Endothelial cell of umbilical vein (primary cell): ENCODE data around the gene TSPAN17. TPM values are rescaled to one million over a fixed set of nuclear protein-coding genes. Genes with fewer than 3 reads are reported as not detected.

Experiments
- BruUV-seq: library from RNA; stranded (reverse); fragments of 400-500 nt; replicated peaks from 2 replicates; lab custom pipeline; 2021; lab: Mats Ljungman, UMichigan
- CTCF ChIA-PET: fragments of 300-600, 350-600 bp; sonication (Branson Sonifier 250); formaldehyde crosslinking; loops from one replicate; lab custom pipeline; 2021; ENCODE audit warnings: antibody characterized with exemption, inconsistent platforms; lab: Charles Lee
- POLR2A ChIA-PET: fragments of 300-600, 350-600 bp; sonication (Branson Sonifier 250); formaldehyde crosslinking; loops from one replicate; lab custom pipeline; 2021; ENCODE audit warnings: antibody characterized with exemption, inconsistent platforms; lab: Charles Lee
- DNase-seq: peaks from one replicate; pipeline ENCODE4 v3.0.0-alpha.2; 2011; ENCODE audit warnings: low read depth, low spot score
- FAIRE-seq: peaks from 2 replicates; lab custom pipeline; 2011; peaks lifted over from hg19 to GRCh38; lab: Jason Lieb, UNC
- H2AFZ ChIP-seq: 2 replicates; pipeline ENCODE4 v1.6.0; 2012; ENCODE audit warnings: low read depth, low read length, control low read depth, inconsistent platforms
- H3K27ac ChIP-seq: 2 replicates; pipeline ENCODE4 v1.5.1; 2011; ENCODE audit warnings: low read depth, mild to moderate bottlenecking, control low read depth, low read length, moderate library complexity; ENCODE audit not compliant: insufficient read depth
- H3K27me3 ChIP-seq, 2 experiments: 2 replicates each; pipeline versions ENCODE4 v1.6.0 to v1.6.1; 2011; ENCODE audit warnings: low read length in 2 of 2, mixed read lengths in 1 of 2; ENCODE audit not compliant: control insufficient read depth in 2 of 2, insufficient read depth in 2 of 2
- H3K36me3 ChIP-seq, 2 experiments: 2 replicates in 1 of 2; 3 replicates in 1 of 2; pipeline ENCODE4 v1.5.1; 2011; ENCODE audit warnings: low read length in 2 of 2, mild to moderate bottlenecking in 1 of 2, moderate library complexity in 1 of 2; ENCODE audit not compliant: control insufficient read depth in 2 of 2, insufficient read depth in 2 of 2; ENCODE audit errors: extremely low read depth in 1 of 2
- H3K4me1 ChIP-seq: 3 replicates; pipeline ENCODE4 v1.5.1; 2011; ENCODE audit warnings: mild to moderate bottlenecking, low read length; ENCODE audit not compliant: control insufficient read depth, insufficient read depth; ENCODE audit errors: extremely low read depth
- H3K4me2 ChIP-seq: 2 replicates; pipeline ENCODE4 v1.6.1; 2011; ENCODE audit warnings: low read length, control low read depth, mixed read lengths; ENCODE audit not compliant: insufficient read depth
- H3K4me3 ChIP-seq, 3 experiments: fragments of 200-600 bp in 1 of 3; sonication (generic), shearing (Covaris generic) in 1 of 3; replicated peaks in 1 of 3; 2 replicates each; pipeline ENCODE4 v1.5.1; 2011 to 2016; ENCODE audit warnings: control low read depth in 3 of 3, low read length in 3 of 3, mild to moderate bottlenecking in 2 of 3, inconsistent platforms in 1 of 3, low read depth in 1 of 3, moderate library complexity in 1 of 3; ENCODE audit not compliant: insufficient read depth in 1 of 3
- H3K79me2 ChIP-seq: 2 replicates; pipeline ENCODE4 v1.6.0; 2012; ENCODE audit warnings: low read length, inconsistent platforms; ENCODE audit not compliant: control insufficient read depth, insufficient read depth
- H3K9ac ChIP-seq: replicated peaks from 2 replicates; pipeline ENCODE3; 2011; ENCODE audit warnings: low read length, control low read depth; ENCODE audit not compliant: insufficient read depth; ENCODE audit errors: extremely low read depth
- H3K9me1 ChIP-seq: replicated peaks from 3 replicates; pipeline ENCODE4 v1.6.0; 2011; ENCODE audit warnings: mild to moderate bottlenecking, low read length; ENCODE audit not compliant: control insufficient read depth, insufficient read depth; ENCODE audit errors: extremely low read depth
- H3K9me3 ChIP-seq: replicated peaks from 2 replicates; pipeline ENCODE4 v1.5.1; 2012; ENCODE audit warnings: low read length, inconsistent platforms; ENCODE audit not compliant: control insufficient read depth, insufficient read depth
- H4K20me1 ChIP-seq: replicated peaks from 2 replicates; pipeline ENCODE3; 2011; ENCODE audit warnings: mild to moderate bottlenecking, low read length; ENCODE audit not compliant: control insufficient read depth, insufficient read depth; ENCODE audit errors: extremely low read depth
- EZH2 ChIP-seq: IDR thresholded peaks from 2 replicates; pipeline ENCODE4 v1.6.1; 2012; ENCODE audit warnings: borderline replicate concordance, low read depth, mild to moderate bottlenecking, moderate library complexity, low read length, inconsistent platforms; ENCODE audit not compliant: severe bottlenecking
- GATA2 ChIP-seq: IDR thresholded peaks from 2 replicates; pipeline ENCODE4 v1.7.0; 2011; ENCODE audit warnings: low read depth, mild to moderate bottlenecking, moderate library complexity, mixed read lengths, low read length; ENCODE audit not compliant: insufficient read length, insufficient read depth
- JUN ChIP-seq: IDR thresholded peaks from 2 replicates; pipeline ENCODE4 v1.6.1; 2011; ENCODE audit warnings: borderline replicate concordance, low read depth; ENCODE audit not compliant: insufficient read length, insufficient read depth
- MYC ChIP-seq: IDR thresholded peaks from one replicate; pipeline ENCODE4 v1.6.1; 2011; ENCODE audit warnings: mild to moderate bottlenecking, low read depth, low read length
- POLR2A ChIP-seq: IDR thresholded peaks from 2 replicates; pipeline ENCODE4 v1.6.1; 2012; ENCODE audit warnings: low read depth, mild to moderate bottlenecking, control low read depth, low read length
- POLR2AphosphoS5 ChIP-seq: IDR thresholded peaks from 2 replicates; pipeline ENCODE4 v1.6.1; 2012; ENCODE audit warnings: low read depth, mild to moderate bottlenecking, control low read depth, low read length, moderate library complexity; ENCODE audit not compliant: insufficient read depth
- dilution Hi-C: fragments of 300-500 bp; cut with MboI; formaldehyde crosslinking; loops from one replicate; pipeline ENCODE4 v1.15.0; 2019; ENCODE audit warnings: low sequenced_read_pairs; ENCODE audit not compliant: extremely low pct_ligation_motif_present
- intact Hi-C: fragments of 100-400 bp; cut with micrococcal nuclease; formaldehyde crosslinking; loops from one replicate; pipeline ENCODE4 v1.10.0; 2022
- polyA plus RNA-seq, 4 experiments: library from polyadenylated mRNA; depleted of rRNA in 3 of 4; stranded (reverse) in 3 of 4; unstranded in 1 of 4; fragments of >200 nt; gene quantifications; 2 replicates each; pipeline versions ENCODE4 v1.2.1 to v1.2.3, GENCODE V29; 2011 to 2012; ENCODE audit warnings: missing spikeins in 1 of 4
- total RNA-seq: library from RNA; stranded (reverse); gene quantifications from 2 replicates; pipeline ENCODE4 v1.2.3, GENCODE V29; 2021

The TSPAN17 gene
- total and polyA plus RNA-seq, 2 donors (not counting 3 experiments of a cell fraction or from before 2014, with no cell fraction given), result 55.9 to 73.3 TPM

GRCh38 chr5:176702671-176703641 is 55.7 kb downstream of the TSPAN17 start:
- DNase-seq (no peak), FAIRE-seq (no peak)
- H3K9me3 ChIP-seq, result no peaks in the 10 kb centered on the region
- no peaks in the 10 kb centered on the region for H3K9me1 ChIP-seq
- dilution Hi-C loops (no loop called here), intact Hi-C loops (no loop called here)
- CTCF ChIA-PET, result interaction anchor here (0.9 kb wide), 1 partner anchor 37 kb away, joined by 3 read pairs; no protein-coding TSS in a partner anchor
- no peak overlapping the region for H3K9ac ChIP-seq
- no peaks in the 10 kb centered on the region for H3K36me3 ChIP-seq
- no peak overlapping the region for H3K4me3 ChIP-seq
- H3K27ac ChIP-seq, result no peak overlapping the region
- TF ChIP-seq GATA2 (no peak), JUN (no peak), POLR2AphosphoS5 (no peak), MYC (no peak), POLR2A (no peak)
- no peak overlapping the region for H2AFZ ChIP-seq
- no peaks in the 10 kb centered on the region for H4K20me1 ChIP-seq
- H3K4me2 ChIP-seq, result no peak overlapping the region
- BruUV-seq, result no TSS peak
- POLR2A ChIA-PET, result no interaction called here
- H3K4me1 ChIP-seq, result no peaks in the 10 kb centered on the region
- peaks cover 7% of the 10 kb centered on the region in 2 experiments for H3K27me3 ChIP-seq
- H3K79me2 ChIP-seq, result no peaks in the 10 kb centered on the region

DNA sequence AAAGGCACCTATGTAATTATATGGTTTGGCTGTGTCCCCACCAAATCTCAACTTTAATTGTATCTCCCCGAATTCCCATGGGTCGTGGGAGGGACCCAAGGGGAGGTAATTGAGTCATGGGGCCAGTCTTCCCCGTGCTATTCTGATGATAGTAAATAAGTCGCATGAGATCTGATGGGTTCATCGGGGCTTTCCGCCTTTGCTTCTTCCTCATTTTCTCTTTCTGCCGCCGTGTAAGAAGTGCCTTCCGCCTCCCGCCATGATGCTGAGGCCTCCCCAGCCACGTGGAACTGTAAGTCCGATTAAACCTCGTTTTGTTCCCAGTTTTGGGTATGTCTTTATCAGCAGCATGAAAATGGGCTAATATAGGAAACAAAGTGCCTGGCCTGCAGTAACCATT is 56.6 kb downstream of the TSPAN17 start:
- no peak overlapping the region for H3K4me2 ChIP-seq
- dilution Hi-C loops (no loop called here), intact Hi-C loops (no loop called here)
- ChIA-PET CTCF (interaction anchor here (0.7 kb wide), 1 partner anchor 11 kb away, joined by 3 read pairs; no protein-coding TSS in a partner anchor), POLR2A (no interaction called here)
- DNase-seq (no peak), FAIRE-seq (no peak)
- H4K20me1 ChIP-seq, result no peaks in the 10 kb centered on the region
- H3K4me1 ChIP-seq, result no peaks in the 10 kb centered on the region
- no TSS peak for BruUV-seq
- H3K36me3 ChIP-seq, result no peaks in the 10 kb centered on the region
- H3K79me2 ChIP-seq, result no peaks in the 10 kb centered on the region
- H3K27me3 ChIP-seq, result peaks cover 2% of the 10 kb centered on the region in 2 experiments
- no peak overlapping the region for H3K4me3 ChIP-seq
- no peak for TF ChIP-seq MYC
- TF ChIP-seq EZH2, result no peak
- no peak overlapping the region for H2AFZ ChIP-seq
- no peaks in the 10 kb centered on the region for H3K9me3 ChIP-seq
- no peaks in the 10 kb centered on the region for H3K9me1 ChIP-seq
- no peak overlapping the region for H3K9ac ChIP-seq
- no peak overlapping the region for H3K27ac ChIP-seq
